Muscle layer of colon (tissue), 2 donors: ENCODE results near the gene EXOC3.

Source experiments
- H3K27ac ChIP-seq: one replicate; pipeline ENCODE4 v1.7.0; 2013; ENCODE audit warnings: low read depth, mild to moderate bottlenecking, low read length, moderate library complexity
- H3K27me3 ChIP-seq, 2 donors: one replicate each; pipeline ENCODE4 v1.7.0; 2013; ENCODE audit warnings: low read length in 2 of 2, mild to moderate bottlenecking in 2 of 2; ENCODE audit not compliant: insufficient read depth in 2 of 2, control insufficient read depth in 1 of 2
- H3K36me3 ChIP-seq: one replicate; pipeline ENCODE4 v1.7.0; 2013; ENCODE audit warnings: mild to moderate bottlenecking, low read length; ENCODE audit not compliant: insufficient read depth
- H3K4me1 ChIP-seq: one replicate; pipeline ENCODE4 v1.7.0; 2013; ENCODE audit warnings: mild to moderate bottlenecking, low read length; ENCODE audit not compliant: insufficient read depth
- H3K4me3 ChIP-seq, 2 donors: one replicate each; pipeline ENCODE4 v1.7.0; 2013; ENCODE audit warnings: low read length in 2 of 2, low read depth in 1 of 2, mild to moderate bottlenecking in 1 of 2, moderate library complexity in 1 of 2
- H3K9ac ChIP-seq: one replicate; pipeline ENCODE4 v1.7.0; 2013; ENCODE audit warnings: low read length
- H3K9me3 ChIP-seq: one replicate; pipeline ENCODE4 v1.7.0; 2013; ENCODE audit warnings: mild to moderate bottlenecking, low read length
- donor health status: abdominal sarcoma.
- donor health status: Adenocarcinoma of cecum.

The EXOC3 gene

DNA sequence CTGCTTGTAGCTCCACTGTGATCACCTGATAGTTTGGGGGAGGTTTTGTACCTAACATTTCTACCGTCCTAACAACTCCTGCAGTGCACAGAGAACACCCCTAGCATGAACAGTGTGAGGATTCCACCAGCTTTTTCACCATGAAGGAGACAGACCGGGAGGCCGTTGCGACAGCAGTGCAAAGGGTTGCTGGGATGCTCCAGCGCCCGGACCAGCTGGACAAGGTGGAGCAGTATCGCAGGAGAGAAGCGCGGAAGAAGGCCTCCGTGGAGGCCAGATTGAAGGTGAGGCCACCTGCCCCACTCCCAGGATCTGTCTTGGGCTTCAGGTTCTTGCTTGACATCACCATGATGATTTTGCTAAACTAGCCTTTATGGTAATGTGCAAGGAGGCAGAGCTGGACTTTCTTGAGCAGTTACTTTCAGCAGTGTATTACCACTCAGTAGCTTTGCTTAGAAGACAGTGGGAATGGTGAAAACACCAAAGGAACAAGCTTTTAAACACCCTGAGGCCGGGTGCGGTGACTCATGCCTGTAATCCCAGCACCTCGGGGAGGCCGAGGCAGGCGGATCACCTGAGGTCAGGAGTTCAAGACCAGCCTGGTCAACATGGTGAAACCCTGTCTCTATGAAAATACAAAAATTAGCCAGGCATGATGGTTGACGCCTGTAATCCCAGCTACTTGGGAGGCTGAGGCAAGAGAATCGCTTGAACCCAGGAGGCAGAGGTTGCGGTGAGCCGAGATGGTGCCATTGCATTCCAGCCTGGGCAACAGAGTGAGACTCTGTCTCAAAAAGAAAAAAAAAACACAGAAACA lies 3.3 kb downstream of the EXOC3 start:
- Histone ChIP-seq H3K27me3 (no peaks in the 10 kb centered on the region), H3K4me3 (no peak overlapping the region), H3K9ac (no peak overlapping the region), H3K36me3 (peaks cover 49% of the 10 kb centered on the region), H3K9me3 (no peaks in the 10 kb centered on the region), H3K4me1 (peaks cover 22% of the 10 kb centered on the region), H3K27ac (no peak overlapping the region)

DNA sequence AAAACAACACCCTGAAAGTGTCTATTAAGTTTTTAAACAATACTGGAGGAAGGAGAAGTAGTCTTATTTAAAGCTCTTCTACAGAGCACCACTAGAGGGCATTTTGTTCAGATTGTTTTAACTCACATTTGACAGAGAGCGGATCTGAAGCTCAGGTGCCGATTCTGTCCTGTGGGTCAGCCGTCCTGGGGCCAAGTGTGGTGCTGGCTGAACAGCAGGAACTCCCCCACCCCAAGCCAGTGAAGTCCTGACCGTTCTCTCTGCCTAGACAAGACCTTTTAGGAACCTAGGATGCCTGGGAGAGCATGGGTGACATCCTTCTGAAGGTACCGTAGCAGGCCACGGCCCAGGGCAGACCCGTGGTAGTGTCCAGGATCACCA lies 3.9 kb downstream of the EXOC3 start:
- Histone ChIP-seq H3K27me3 (no peaks in the 10 kb centered on the region), H3K9me3 (no peaks in the 10 kb centered on the region), H3K4me1 (peaks cover 19% of the 10 kb centered on the region), H3K27ac (no peak overlapping the region), H3K36me3 (peaks cover 49% of the 10 kb centered on the region), H3K9ac (no peak overlapping the region), H3K4me3 (no peak overlapping the region)

DNA sequence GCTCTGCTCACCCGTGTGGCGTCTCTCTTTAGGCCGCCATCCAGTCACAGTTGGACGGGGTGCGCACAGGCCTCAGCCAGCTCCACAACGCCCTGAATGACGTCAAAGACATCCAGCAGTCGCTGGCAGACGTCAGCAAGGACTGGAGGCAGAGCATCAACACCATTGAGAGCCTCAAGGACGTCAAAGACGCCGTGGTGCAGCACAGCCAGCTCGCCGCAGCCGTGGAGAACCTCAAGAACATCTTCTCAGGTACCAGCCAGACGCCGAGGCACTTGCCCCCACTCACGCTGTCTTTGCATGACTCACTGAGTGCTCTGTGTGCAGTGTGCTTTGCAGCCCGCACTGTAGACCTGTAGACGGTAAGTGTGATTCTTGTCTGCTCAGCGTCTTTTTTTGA lies 4.5 kb downstream of the EXOC3 start:
- Histone ChIP-seq H3K4me3 (no peak overlapping the region), H3K9ac (no peak overlapping the region), H3K9me3 (peaks cover 4% of the 10 kb centered on the region), H3K4me1 (peaks cover 13% of the 10 kb centered on the region), H3K27me3 (no peaks in the 10 kb centered on the region), H3K27ac (no peak overlapping the region), H3K36me3 (peaks cover 49% of the 10 kb centered on the region)

DNA sequence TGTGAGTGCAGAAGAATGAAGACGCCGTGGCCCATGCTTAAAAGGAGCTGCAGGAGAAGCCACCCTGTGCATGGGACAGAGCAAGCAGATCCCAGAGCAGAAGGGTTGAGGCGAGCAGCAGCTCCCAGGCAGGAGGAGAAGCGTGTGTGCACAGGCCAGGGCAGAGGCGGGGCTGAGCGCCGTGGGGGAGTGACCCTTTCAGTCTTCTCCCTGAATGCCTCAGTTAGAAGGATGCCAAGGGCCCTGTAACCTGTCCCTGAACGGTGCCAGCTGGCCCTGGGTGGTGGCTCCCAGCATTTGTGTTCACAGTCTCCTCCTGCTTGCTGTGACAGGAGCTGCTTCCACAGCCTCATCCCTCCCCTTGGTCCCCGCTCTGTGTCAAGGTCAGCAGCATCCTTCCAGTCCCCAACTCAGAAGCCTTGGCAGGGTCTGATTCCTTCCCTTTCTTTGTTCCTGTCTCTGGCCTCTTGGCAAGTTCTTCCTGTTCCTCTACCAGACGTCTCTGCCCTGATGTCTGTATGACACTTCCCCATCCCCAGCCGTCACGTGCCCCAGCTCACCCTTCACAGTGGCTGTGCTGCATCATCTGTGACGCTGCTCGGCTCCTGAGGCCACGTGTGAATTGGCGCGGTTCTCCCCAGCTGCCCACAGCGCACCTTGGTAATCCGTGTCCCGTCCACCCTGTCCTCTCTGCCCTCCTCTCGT lies 5.2 kb downstream of the EXOC3 start:
- peaks cover 52% of the 10 kb centered on the region for H3K36me3 ChIP-seq

DNA sequence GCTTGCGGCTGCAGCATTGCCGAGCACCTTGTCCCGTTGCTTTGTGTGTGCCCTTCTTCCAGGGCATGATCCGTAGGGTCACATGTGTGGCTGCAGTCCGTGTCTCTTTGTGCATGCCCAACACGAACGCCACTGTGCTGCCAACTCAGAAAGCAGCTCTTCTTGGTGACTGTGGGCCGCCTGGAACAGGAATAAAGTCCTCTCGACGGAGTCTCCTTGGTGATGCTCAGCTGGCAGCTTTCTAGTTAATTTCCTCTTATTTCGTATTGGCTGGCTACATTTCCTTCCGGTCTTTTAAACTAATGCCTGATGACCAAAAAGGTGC lies 5.8 kb downstream of the EXOC3 start:
- peaks cover 10% of the 10 kb centered on the region for H3K4me1 ChIP-seq
- no peak overlapping the region for H3K9ac ChIP-seq
- no peaks in the 10 kb centered on the region for H3K27me3 ChIP-seq
- H3K36me3 ChIP-seq: peaks cover 57% of the 10 kb centered on the region
- H3K9me3 ChIP-seq: peaks cover 4% of the 10 kb centered on the region
- no peak overlapping the region for H3K27ac ChIP-seq
- no peak overlapping the region for H3K4me3 ChIP-seq

More for the DNA sequence above, 5.2 kb downstream of the EXOC3 start:
- Histone ChIP-seq H3K4me1 (peaks cover 12% of the 10 kb centered on the region), H3K27me3 (no peaks in the 10 kb centered on the region), H3K27ac (no peak overlapping the region), H3K9me3 (peaks cover 4% of the 10 kb centered on the region), H3K9ac (no peak overlapping the region), H3K4me3 (no peak overlapping the region)

DNA sequence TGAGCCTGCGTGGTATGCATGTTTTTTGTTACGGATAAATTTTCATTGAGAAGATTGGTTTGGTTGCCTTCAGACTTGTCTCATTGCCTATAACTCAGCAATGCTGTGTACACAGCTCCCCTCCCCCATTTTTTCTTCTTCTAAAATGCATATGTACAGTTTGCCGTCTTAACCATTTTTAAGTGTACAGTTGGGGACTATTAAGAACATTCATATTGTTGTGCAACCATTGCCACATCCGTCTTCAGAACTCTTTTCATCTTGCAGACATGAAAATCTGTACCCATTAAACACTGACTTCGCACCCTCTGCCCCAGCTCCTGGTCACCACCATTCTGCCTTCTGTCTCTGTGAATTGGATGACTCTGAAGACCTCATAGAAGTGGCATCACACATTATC lies 6.2 kb downstream of the EXOC3 start:
- H3K9me3 ChIP-seq: peaks cover 4% of the 10 kb centered on the region
- peaks cover 6% of the 10 kb centered on the region for H3K4me1 ChIP-seq
- H3K36me3 ChIP-seq: peaks cover 62% of the 10 kb centered on the region
- no peaks in the 10 kb centered on the region for H3K27me3 ChIP-seq
- H3K4me3 ChIP-seq: no peak overlapping the region
- H3K27ac ChIP-seq: no peak overlapping the region
- H3K9ac ChIP-seq: no peak overlapping the region

DNA sequence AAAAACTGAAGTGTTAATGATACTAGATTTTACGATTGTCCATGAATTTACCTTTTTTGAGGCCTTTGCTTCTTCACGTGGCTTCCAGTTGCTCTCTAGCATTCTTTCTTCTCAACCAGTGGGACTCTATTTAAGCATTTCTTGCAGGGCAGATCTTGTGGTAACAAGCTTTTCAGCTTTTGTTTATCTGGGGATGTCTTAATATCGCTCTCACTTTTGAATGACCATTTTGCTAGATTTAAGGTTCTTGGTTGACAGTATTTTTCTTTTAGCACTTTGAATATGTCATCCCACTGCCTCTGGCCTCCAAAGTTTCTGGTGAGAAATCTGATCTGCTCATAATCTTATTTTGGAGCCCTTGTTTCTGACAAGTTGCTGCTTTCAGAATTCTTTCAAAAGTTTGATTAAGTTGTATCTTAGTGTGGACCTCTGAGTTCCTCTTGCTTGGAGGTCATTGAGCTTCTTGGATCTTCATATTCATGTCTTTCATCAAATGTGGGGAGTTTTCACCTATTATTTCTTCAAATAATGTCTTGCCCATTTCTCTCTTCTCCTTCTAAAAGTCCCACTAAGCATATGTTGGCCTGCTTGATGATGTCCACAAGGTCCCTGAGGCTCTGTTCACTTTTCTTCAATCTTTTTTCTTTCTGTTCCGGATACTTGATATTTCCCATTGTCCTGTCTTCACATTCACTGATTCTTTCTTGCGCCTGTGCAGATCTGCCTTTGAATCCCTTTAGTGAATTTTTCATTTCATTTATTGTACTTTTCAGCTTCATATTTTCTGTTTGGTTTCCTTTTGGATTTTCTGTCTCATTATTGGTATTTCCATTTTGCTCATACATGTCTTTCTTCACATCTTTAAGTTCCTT lies 8.8 kb downstream of the EXOC3 start:
- peaks cover 64% of the 10 kb centered on the region for H3K36me3 ChIP-seq
- no peak overlapping the region for H3K27ac ChIP-seq
- H3K4me1 ChIP-seq: no peaks in the 10 kb centered on the region

DNA sequence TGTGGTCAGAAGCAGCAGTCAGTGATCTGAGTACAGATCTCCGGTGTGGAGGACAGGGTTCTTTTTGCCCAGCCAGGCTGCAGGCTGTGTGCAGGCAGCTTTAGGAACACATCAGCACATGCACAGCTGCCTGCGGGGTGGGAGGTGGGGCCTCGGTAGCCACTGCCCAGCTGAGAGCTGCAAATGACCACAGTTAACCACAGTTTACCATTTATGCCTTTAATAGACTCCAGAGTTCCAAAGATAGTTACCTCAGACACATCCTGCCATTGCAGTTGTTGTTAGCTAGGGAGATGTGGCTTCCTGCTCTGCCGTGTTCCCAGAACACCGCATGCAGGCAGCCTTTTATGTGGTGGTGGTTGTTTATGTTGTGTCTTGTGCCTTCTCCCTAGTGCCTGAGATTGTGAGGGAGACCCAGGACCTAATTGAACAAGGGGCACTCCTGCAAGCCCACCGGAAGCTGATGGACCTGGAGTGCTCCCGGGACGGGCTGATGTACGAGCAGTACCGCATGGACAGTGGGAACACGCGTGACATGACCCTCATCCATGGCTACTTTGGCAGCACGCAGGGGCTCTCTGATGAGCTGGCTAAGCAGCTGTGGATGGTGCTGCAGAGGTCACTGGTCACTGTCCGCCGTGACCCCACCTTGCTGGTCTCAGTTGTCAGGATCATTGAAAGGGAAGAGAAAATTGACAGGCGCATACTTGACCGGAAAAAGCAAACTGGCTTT lies 10.2 kb downstream of the EXOC3 start:
- Histone ChIP-seq H3K36me3 (peaks cover 64% of the 10 kb centered on the region), H3K27ac (no peak overlapping the region)

More for the DNA sequence above, 8.8 kb downstream of the EXOC3 start:
- H3K9me3 ChIP-seq: peaks cover 4% of the 10 kb centered on the region
- H3K27me3 ChIP-seq: no peaks in the 10 kb centered on the region
- H3K9ac ChIP-seq: no peak overlapping the region
- no peak overlapping the region for H3K4me3 ChIP-seq

DNA sequence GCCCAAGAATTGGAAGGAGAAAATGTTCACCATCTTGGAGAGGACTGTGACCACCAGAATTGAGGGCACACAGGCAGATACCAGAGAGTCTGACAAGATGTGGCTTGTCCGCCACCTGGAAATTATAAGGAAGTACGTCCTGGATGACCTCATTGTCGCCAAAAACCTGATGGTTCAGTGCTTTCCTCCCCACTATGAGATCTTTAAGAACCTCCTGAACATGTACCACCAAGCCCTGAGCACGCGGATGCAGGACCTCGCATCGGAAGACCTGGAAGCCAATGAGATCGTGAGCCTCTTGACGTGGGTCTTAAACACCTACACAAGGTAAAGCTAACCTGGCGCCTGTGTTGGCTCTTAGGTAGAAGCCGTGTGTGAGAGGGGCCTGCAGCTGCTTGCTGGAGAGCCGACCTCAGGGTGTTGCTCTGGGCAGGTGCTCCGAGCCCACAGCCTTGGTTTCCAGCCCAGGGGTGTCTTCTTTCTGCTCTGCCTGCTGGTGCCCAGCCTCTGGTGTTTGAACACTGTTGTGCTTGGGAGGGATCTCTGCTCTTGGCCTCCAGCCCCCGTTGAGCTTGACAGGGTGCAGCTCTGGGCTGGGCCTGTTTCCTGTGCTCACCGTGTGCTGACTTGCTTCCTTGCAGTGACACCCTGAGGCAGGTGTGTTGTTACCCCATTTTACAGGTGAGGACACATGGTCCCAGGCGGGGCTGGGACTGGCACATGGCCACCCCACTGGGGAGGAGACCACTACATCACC lies 10.9 kb downstream of the EXOC3 start:
- Histone ChIP-seq H3K4me1 (no peaks in the 10 kb centered on the region), H3K36me3 (peaks cover 56% of the 10 kb centered on the region), H3K4me3 (no peak overlapping the region), H3K27ac (no peak overlapping the region), H3K27me3 (no peaks in the 10 kb centered on the region), H3K9me3 (peaks cover 4% of the 10 kb centered on the region), H3K9ac (no peak overlapping the region)

More for the DNA sequence above, 10.2 kb downstream of the EXOC3 start:
- Histone ChIP-seq H3K4me3 (no peak overlapping the region), H3K9ac (no peak overlapping the region), H3K27me3 (no peaks in the 10 kb centered on the region), H3K9me3 (peaks cover 4% of the 10 kb centered on the region), H3K4me1 (no peaks in the 10 kb centered on the region)

DNA sequence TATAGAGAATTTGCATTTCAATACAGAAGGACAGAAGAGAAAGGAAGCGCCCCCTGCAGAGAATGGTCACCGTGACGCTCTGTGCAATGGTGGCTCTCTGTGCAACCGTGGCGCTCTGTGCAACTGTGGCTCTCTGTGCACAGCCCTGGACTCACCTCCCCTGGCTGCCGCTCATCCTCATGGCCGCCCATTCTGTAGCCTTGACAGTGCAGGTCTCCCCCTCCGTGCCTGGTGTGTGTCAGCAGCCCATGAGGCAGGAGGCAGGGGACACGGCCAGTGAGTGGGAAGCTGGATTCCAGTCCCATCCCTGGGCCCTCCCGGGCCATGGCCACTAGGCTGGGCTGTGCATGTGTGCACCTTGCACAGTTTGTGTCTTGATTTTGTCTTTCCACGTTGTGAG lies 12.0 kb downstream of the EXOC3 start:
- H3K4me1 ChIP-seq: no peaks in the 10 kb centered on the region
- no peak overlapping the region for H3K4me3 ChIP-seq
- H3K9me3 ChIP-seq: peaks cover 4% of the 10 kb centered on the region
- no peaks in the 10 kb centered on the region for H3K27me3 ChIP-seq
- H3K9ac ChIP-seq: no peak overlapping the region
- H3K27ac ChIP-seq: no peak overlapping the region
- peaks cover 54% of the 10 kb centered on the region for H3K36me3 ChIP-seq
